RPMI7951 (cell line): ENCODE measurements around the gene TTC22. TPM values are rescaled to one million over a fixed set of nuclear protein-coding genes. Genes with fewer than 3 reads are reported as not detected.

Experiments used
- DNase-seq: peaks from one replicate; pipeline ENCODE4 v3.0.0-alpha.2; 2012; ENCODE audit warnings: low read depth
- total RNA-seq: library from RNA; depleted of rRNA; stranded (reverse); fragments of >200 nt; shearing (Covaris generic); gene quantifications from 2 replicates; pipeline ENCODE4 v1.2.3, GENCODE V29; 2014; rRNA removed

TTC22 gene
- total RNA-seq = not detected in 2 replicates

- DNase-seq = no peak
Measured at GRCh38 chr1:54800899-54801759, at the start of gene TTC22. Gene TTC22 (minus strand): TSS chr1:54801323. CDS start chr1:54801163, 160 bp downstream.

GRCh38 chr1:54850737-54851136 lies 49.6 kb upstream of the TTC22 start:
- DNase-seq = peak; percentile 95

- DNase-seq = peak; percentile 87
Measured at GRCh38 chr1:54850069-54850730, 49.1 kb upstream of the TTC22 start.

GRCh38 chr1:54849219-54850068 lies 48.3 kb upstream of the TTC22 start:
- no peak for DNase-seq

- DNase-seq = no peak
Measured at GRCh38 chr1:54848134-54848948, 47.2 kb upstream of the TTC22 start.

GRCh38 chr1:54846716-54847284 lies 45.7 kb upstream of the TTC22 start:
- DNase-seq = no peak

GRCh38 chr1:54846301-54846700 lies 45.2 kb upstream of the TTC22 start:
- DNase-seq = no peak

GRCh38 chr1:54845772-54846171 lies 44.6 kb upstream of the TTC22 start:
- DNase-seq = no peak

GRCh38 chr1:54844564-54844963 lies 43.4 kb upstream of the TTC22 start:
- DNase-seq = no peak

GRCh38 chr1:54843449-54843848 lies 42.3 kb upstream of the TTC22 start:
- no peak for DNase-seq

GRCh38 chr1:54842963-54843362 lies 41.8 kb upstream of the TTC22 start:
- DNase-seq = no peak

GRCh38 chr1:54842206-54842915 lies 41.2 kb upstream of the TTC22 start:
- no peak for DNase-seq

- DNase-seq = no peak
Measured at GRCh38 chr1:54839824-54840223, 38.7 kb upstream of the TTC22 start.

GRCh38 chr1:54838565-54839180 lies 37.5 kb upstream of the TTC22 start:
- DNase-seq = no peak

- no peak for DNase-seq
Measured at GRCh38 chr1:54837002-54837853, 36.1 kb upstream of the TTC22 start.

GRCh38 chr1:54836594-54836993 lies 35.5 kb upstream of the TTC22 start:
- DNase-seq = no peak

- no peak for DNase-seq
Measured at GRCh38 chr1:54835970-54836369, 34.8 kb upstream of the TTC22 start.

GRCh38 chr1:54835131-54835898 lies 34.2 kb upstream of the TTC22 start:
- no peak for DNase-seq
